Measurements from ENCODE around the gene KRABD2.
A peak's percentile ranks its signal among the peaks of the same experiment; 100 is the strongest.
"Not testable (repeated sequence)": the region's sequence is repeated elsewhere in the genome, so short reads cannot be mapped to it uniquely, and the experiment has no call there.

Gene KRABD2

GRCh38 chr17:8392674-8393469, 16.4 kb upstream of the KRABD2 start:
- no peak for DNase-seq

- DNase-seq: no peak
These were observed 15.8 kb upstream of the KRABD2 start for GRCh38 chr17:8392274-8392673.

- no peak for DNase-seq
These were observed 15.2 kb upstream of the KRABD2 start for GRCh38 chr17:8391711-8392110.

GRCh38 chr17:8387914-8388651, 11.6 kb upstream of the KRABD2 start:
- no peak for DNase-seq

GRCh38 chr17:8386841-8387240, 10.3 kb upstream of the KRABD2 start:
- no peak for DNase-seq

- DNase-seq: no peak
These were observed 8.4 kb upstream of the KRABD2 start for GRCh38 chr17:8384801-8385378.

GRCh38 chr17:8383143-8383822, 6.8 kb upstream of the KRABD2 start, which contains the start of gene RPL26:
Gene RPL26 (minus strand): TSS chr17:8383193. CDS start chr17:8382310, 883 bp downstream.
- peak; percentile 96 for DNase-seq

GRCh38 chr17:8382880-8383142, 6.3 kb upstream of the KRABD2 start:
- no peak for DNase-seq

- DNase-seq: no peak
These were observed 5.8 kb upstream of the KRABD2 start for GRCh38 chr17:8382052-8382879.

GRCh38 chr17:8380049-8380448, 3.5 kb upstream of the KRABD2 start:
- DNase-seq: no peak

- DNase-seq: not testable (repeated sequence)
These were observed 1.6 kb upstream of the KRABD2 start for GRCh38 chr17:8378117-8378516.

- no peak for DNase-seq
These were observed 918 bp upstream of the KRABD2 start for GRCh38 chr17:8377422-8377821.

- DNase-seq: no peak
These were observed 705 bp downstream of the KRABD2 start for GRCh38 chr17:8375738-8376259.

- DNase-seq: not testable (repeated sequence)
These were observed 2.6 kb downstream of the KRABD2 start for GRCh38 chr17:8373856-8374255.

GRCh38 chr17:8372422-8372821, 4.1 kb downstream of the KRABD2 start:
- DNase-seq: no peak

- no peak for DNase-seq
These were observed 4.7 kb downstream of the KRABD2 start for GRCh38 chr17:8371786-8372185.

- no peak for DNase-seq
These were observed 6.6 kb downstream of the KRABD2 start for GRCh38 chr17:8369944-8370343.

GRCh38 chr17:8368193-8368592, 8.3 kb downstream of the KRABD2 start:
- no peak for DNase-seq

GRCh38 chr17:8366231-8366630, 10.3 kb downstream of the KRABD2 start:
- no peak for DNase-seq

- no peak for DNase-seq
These were observed 11.4 kb downstream of the KRABD2 start for GRCh38 chr17:8365143-8365542.

GRCh38 chr17:8362651-8363332, 13.7 kb downstream of the KRABD2 start:
- DNase-seq: no peak

- DNase-seq: no peak
These were observed 15.8 kb downstream of the KRABD2 start for GRCh38 chr17:8360751-8361150.
